ENCODE measurements around the gene RASGRF1. TPM values are rescaled to one million over a fixed set of nuclear protein-coding genes. Genes with fewer than 3 reads are reported as not detected.

Gene RASGRF1
- total and polyA plus RNA-seq, 7 donors, result 0.03 to 0.05 TPM; not detected in 5

GRCh38 chr15:79004336-79004735, 86.2 kb downstream of the RASGRF1 start:
- Histone ChIP-seq H3K27ac (no peak overlapping the region), H3K36me3 (ENCODE audit: insufficient read depth in 1 of 2, low read depth in 1 of 2) (no peaks in the 10 kb centered on the region), H3K9me3 (no peaks in the 10 kb centered on the region), H3K4me3 (no peak overlapping the region), H3K27me3 (ENCODE audit: insufficient read depth in 3 of 3, low read length in 2 of 3) (no peaks in the 10 kb centered on the region), H3K4me1 (no peaks in the 10 kb centered on the region)
- 42 to 48% (median 44%) methylated on average over 6 of the region's 6 CpGs for WGBS, 3 donors
- ATAC-seq (peak in 1 of 4 donors; percentile 50), DNase-seq (peak in 1 of 2 donors; percentile 28)
- intact Hi-C loops (cut with DNase I), result no loop called here
- TF ChIP-seq CTCF (IDR thresholded peaks at IDR 0.05), result no peak

GRCh38 chr15:79003896-79004295, 86.7 kb downstream of the RASGRF1 start:
- Histone ChIP-seq H3K27ac (no peak overlapping the region), H3K4me1 (no peaks in the 10 kb centered on the region), H3K4me3 (no peak overlapping the region), H3K9me3 (no peaks in the 10 kb centered on the region), H3K27me3 (ENCODE audit: insufficient read depth in 3 of 3, low read length in 2 of 3) (no peaks in the 10 kb centered on the region), H3K36me3 (ENCODE audit: insufficient read depth in 1 of 2, low read depth in 1 of 2) (no peaks in the 10 kb centered on the region)
- no peak for TF ChIP-seq CTCF (IDR thresholded peaks at IDR 0.05)
- no peak for ATAC-seq
- 83 to 92% (median 89%) methylated on average over 24 of the region's 24 CpGs for WGBS, 3 donors
- DNase-seq, result no peak
- intact Hi-C loops (cut with DNase I), result no loop called here

- Histone ChIP-seq H3K27me3 (ENCODE audit: insufficient read depth in 3 of 3, low read length in 2 of 3) (no peaks in the 10 kb centered on the region), H3K27ac (no peak overlapping the region), H3K9me3 (no peaks in the 10 kb centered on the region), H3K36me3 (ENCODE audit: insufficient read depth in 1 of 2, low read depth in 1 of 2) (no peaks in the 10 kb centered on the region), H3K4me1 (no peaks in the 10 kb centered on the region), H3K4me3 (no peak overlapping the region)
- intact Hi-C loops (cut with DNase I), result no loop called here
- WGBS, 3 donors, result 81 to 88% (median 84%) methylated on average over 9 of the region's 9 CpGs
- DNase-seq (peak in 1 of 2 donors; percentile 20), ATAC-seq (no peak)
- TF ChIP-seq CTCF (IDR thresholded peaks at IDR 0.05), result no peak
These were observed 87.3 kb downstream of the RASGRF1 start for GRCh38 chr15:79003301-79003700.

GRCh38 chr15:79002581-79002980, 88.0 kb downstream of the RASGRF1 start:
- H3K4me3 ChIP-seq, result no peak overlapping the region
- no peaks in the 10 kb centered on the region for H3K9me3 ChIP-seq
- ATAC-seq, result peak in 1 of 4 donors; percentile 17
- H3K27ac ChIP-seq, result no peak overlapping the region
- TF ChIP-seq CTCF (IDR thresholded peaks at IDR 0.05), result no peak
- no peaks in the 10 kb centered on the region for H3K27me3 ChIP-seq (ENCODE audit: insufficient read depth in 3 of 3, low read length in 2 of 3)
- no peaks in the 10 kb centered on the region for H3K4me1 ChIP-seq
- DNase-seq, result peak in 1 of 2 donors; percentile 28
- intact Hi-C loops (cut with DNase I), result no loop called here
- no peaks in the 10 kb centered on the region for H3K36me3 ChIP-seq (ENCODE audit: insufficient read depth in 1 of 2, low read depth in 1 of 2)
- WGBS, 3 donors, result 70 to 83% (median 74%) methylated on average over 9 of the region's 9 CpGs

GRCh38 chr15:78999636-79000035, 90.9 kb downstream of the RASGRF1 start:
- intact Hi-C loops (cut with DNase I), result no loop called here
- no peak for TF ChIP-seq CTCF (IDR thresholded peaks at IDR 0.05)
- no peaks in the 10 kb centered on the region for H3K4me1 ChIP-seq
- H3K9me3 ChIP-seq, result no peaks in the 10 kb centered on the region
- DNase-seq (peak in 1 of 2 donors; percentile 15), ATAC-seq (no peak)
- WGBS, 3 donors, result 74 to 80% (median 76%) methylated on average over 11 of the region's 11 CpGs
- H3K36me3 ChIP-seq (ENCODE audit: insufficient read depth in 1 of 2, low read depth in 1 of 2), result no peaks in the 10 kb centered on the region
- H3K27ac ChIP-seq, result no peak overlapping the region
- H3K27me3 ChIP-seq (ENCODE audit: insufficient read depth in 3 of 3, low read length in 2 of 3), result no peaks in the 10 kb centered on the region
- H3K4me3 ChIP-seq, result no peak overlapping the region
